GM21576 (cell line): ENCODE results near the gene ADGRG2.

Source experiments
- ATAC-seq: cut with Tn5 transposase; IDR thresholded peaks from one replicate; pipeline ENCODE4 v1.9.1; 2021; ENCODE audit warnings: mild to moderate bottlenecking, moderate library complexity; ENCODE audit not compliant: unreplicated experiment

ADGRG2 gene, protein sequence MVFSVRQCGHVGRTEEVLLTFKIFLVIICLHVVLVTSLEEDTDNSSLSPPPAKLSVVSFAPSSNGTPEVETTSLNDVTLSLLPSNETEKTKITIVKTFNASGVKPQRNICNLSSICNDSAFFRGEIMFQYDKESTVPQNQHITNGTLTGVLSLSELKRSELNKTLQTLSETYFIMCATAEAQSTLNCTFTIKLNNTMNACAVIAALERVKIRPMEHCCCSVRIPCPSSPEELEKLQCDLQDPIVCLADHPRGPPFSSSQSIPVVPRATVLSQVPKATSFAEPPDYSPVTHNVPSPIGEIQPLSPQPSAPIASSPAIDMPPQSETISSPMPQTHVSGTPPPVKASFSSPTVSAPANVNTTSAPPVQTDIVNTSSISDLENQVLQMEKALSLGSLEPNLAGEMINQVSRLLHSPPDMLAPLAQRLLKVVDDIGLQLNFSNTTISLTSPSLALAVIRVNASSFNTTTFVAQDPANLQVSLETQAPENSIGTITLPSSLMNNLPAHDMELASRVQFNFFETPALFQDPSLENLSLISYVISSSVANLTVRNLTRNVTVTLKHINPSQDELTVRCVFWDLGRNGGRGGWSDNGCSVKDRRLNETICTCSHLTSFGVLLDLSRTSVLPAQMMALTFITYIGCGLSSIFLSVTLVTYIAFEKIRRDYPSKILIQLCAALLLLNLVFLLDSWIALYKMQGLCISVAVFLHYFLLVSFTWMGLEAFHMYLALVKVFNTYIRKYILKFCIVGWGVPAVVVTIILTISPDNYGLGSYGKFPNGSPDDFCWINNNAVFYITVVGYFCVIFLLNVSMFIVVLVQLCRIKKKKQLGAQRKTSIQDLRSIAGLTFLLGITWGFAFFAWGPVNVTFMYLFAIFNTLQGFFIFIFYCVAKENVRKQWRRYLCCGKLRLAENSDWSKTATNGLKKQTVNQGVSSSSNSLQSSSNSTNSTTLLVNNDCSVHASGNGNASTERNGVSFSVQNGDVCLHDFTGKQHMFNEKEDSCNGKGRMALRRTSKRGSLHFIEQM

GRCh38 chrX:19121898-19122640 lies at the start of gene ADGRG2:
ADGRG2 (minus strand) TSS chrX:19122468; CDS start chrX:19068834, 53,634 bp downstream.
- no peak for ATAC-seq

GRCh38 chrX:19168609-19169008 lies 46.3 kb upstream of the ADGRG2 start:
- no peak for ATAC-seq

- ATAC-seq, result no peak
Measured at GRCh38 chrX:19162851-19163250, 40.6 kb upstream of the ADGRG2 start.

DNA sequence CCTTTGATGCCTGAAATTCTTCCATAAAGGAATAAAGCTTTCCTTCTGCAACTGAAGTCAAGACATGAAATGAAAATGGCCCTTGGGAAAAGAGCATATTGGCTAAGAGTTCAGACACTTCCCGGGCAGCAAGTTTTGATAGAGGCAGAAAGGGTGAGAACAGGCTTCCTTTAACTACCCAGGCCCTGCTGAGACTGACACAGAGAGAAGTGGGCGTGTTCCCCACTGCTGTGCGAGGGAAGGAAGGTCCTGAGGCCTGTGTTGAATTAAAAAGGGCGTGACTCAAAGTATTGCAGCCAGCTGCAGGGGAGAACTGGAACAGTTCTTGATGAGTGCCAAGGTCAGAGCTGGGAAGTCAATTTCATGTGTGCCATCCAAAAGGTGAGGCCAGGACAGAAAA lies 33.9 kb upstream of the ADGRG2 start:
- no peak for ATAC-seq

DNA sequence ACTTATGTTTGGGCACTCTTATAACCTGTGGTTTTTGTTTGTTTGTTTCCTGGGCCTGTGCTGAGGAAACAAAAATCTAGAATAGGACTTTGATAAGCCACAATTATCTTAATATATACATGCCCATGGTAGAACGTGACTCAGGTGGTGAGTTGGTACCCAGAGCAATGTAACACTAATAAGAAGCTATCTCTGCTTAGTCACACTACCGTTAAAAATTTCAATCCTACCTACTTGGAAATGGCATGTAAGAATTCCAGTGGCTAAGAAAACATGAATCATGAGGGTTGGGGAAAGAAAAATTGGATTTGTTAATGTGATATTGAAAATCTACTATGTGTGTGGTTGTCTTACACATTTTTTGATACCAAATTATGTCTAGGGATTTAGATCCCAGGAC lies 30.5 kb upstream of the ADGRG2 start:
- no peak for ATAC-seq

DNA sequence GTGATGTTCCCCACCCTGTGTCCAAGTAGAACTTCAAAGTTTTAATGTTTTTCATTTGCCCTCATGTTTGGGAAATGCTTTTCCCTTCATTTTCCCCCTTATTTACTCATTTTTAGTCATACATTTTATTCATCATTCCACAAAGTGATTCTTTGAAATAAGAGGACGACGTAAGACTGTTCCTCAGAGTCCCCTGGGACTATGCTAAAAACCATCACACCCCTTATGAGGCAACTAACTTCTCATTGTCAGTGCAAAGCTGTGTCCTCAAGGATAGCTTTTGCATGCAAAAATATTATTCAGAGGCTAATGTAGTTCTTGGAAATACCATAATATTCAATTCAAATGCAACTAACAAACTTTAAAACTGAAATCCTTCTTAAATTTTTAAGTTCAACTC lies 14.8 kb upstream of the ADGRG2 start:
- ATAC-seq, result no peak

DNA sequence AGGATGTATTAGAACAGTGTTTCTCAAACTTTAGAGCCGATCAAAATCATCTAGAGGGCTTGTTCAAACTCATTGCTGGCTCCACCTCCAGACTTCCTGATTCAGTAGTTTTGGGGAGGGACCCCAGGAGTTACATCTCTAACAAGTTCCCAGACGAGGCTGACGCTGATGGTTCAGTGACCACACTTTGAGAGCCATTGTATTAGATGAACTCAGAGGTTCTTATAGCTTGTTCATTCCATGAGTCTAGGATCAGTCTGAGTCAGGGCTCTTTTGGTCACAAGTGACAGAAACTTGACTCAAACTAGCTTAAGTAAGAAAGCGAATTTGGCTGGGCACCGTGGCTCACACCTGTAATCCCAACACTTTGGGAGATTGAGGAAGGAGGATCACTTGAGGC lies 11.5 kb upstream of the ADGRG2 start:
- no peak for ATAC-seq

GRCh38 chrX:19133231-19133630 lies 11.0 kb upstream of the ADGRG2 start:
- ATAC-seq, result no peak

GRCh38 chrX:19130628-19131027 lies 8.4 kb upstream of the ADGRG2 start:
- ATAC-seq, result no peak

GRCh38 chrX:19129694-19130093 lies 7.4 kb upstream of the ADGRG2 start:
- ATAC-seq, result no peak

GRCh38 chrX:19127649-19128168 lies 5.4 kb upstream of the ADGRG2 start:
- no peak for ATAC-seq

GRCh38 chrX:19122641-19123009 lies 357 bp upstream of the ADGRG2 start:
- ATAC-seq, result no peak

DNA sequence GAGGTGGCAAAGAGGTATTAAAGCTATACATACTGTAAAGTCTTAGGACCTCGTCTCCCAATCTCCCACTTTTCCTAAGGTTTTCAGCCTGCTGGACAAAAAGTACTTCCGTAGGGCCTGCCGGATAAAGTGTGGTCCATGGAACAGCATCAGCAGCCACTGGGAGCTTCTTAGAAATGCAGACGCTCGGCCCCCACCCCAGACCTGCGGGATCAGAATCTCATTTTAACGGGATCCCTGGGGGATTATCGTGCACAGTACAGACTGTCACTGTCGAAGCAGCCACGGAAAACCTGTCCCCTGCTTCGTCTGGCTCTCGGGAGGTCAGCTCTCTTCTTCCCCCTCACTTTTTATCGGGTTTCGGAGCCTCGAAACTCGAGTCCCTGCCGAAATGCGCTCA lies 802 bp downstream of the ADGRG2 start:
- ATAC-seq, result no peak

DNA sequence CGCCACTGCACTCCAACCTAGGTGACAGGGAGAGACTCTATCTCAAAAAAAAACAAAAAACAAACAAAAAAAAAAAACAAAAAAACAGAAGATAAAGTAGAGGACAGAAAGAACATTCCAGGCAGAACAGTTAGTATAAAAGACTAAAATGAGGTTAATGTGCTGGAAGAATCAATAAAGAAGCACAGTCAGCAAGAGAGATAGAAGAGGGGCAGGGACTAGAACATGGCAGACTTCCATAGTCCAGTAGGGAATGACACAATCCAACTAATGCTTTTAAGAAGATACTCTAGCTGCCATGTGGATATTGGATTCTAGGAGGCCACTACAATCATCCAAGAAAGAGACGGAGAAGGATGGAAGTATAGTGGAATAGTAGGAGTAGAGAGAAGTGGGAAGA lies 11.6 kb downstream of the ADGRG2 start:
- no peak for ATAC-seq

- no peak for ATAC-seq
Measured at GRCh38 chrX:19107035-19107434, 15.2 kb downstream of the ADGRG2 start.

DNA sequence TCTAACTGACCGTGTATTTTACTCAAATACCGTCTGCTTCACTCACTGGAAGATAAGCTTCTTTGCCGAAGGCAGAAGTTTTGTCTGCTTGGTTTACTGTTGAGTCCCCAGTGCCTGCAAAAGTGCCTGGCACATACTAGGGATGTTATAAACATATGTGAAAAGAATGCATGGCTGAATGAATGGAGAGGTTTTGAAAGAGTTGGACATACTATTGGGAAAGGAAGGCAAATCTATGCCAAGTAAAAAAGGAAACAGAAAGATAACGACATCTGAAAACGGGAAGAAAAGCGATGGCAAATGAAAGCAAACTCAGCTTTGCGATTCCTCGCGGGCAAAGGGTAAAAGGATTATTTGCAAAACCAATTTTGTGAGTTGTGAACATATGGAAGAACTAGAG lies 21.7 kb downstream of the ADGRG2 start:
- ATAC-seq, result no peak

DNA sequence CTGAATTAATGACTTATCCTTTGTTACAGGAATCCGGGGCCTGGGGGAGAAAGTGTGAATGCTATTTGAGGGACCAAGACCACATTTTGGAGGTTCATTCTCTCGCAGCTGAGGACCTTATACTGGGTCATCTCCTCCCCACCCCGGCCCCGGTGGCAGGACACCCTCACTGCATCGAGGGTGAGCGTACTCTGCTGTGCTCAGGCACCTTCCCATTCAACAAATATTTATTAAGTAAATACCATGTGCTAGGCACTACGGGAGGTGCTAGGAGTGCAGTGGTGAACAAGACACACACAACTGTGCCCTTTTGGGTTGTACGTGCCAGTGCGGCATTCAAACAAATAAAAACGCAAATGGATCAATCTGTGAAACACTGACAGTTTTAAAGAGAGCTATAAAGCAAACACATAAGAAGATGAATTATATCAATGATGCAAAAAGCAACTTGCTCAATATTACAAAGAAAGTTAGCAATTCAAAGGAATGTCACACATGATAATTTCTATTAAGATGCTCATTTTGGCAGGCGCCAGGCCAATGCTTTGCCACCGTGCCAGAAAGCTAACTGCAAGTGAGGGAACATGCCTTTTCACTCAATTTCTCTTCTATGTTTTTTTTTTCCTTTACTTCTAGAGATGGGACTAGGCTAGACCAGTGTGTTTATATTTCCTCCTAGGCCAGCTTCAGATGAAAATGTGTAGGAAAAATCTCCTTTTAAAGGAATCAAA lies 24.6 kb downstream of the ADGRG2 start:
- no peak for ATAC-seq

DNA sequence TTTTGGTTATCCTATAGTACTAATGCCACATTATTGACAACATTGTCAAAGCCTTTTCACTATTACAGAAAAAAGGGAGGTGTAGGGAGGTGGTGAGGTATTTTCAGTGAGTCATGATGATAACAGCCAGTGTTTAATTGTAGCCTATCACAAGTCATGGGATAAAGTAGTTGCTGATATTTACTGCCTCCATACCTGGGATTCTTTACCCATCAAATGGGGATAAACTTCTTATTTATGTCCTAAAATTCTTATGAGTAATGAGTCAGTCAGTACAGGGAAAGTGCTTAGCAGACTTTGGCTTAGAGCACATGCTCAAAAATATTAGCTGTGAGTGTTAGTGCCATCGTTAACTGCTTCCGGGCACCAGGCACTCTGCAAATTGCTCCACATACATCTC lies 25.7 kb downstream of the ADGRG2 start:
- ATAC-seq, result no peak

DNA sequence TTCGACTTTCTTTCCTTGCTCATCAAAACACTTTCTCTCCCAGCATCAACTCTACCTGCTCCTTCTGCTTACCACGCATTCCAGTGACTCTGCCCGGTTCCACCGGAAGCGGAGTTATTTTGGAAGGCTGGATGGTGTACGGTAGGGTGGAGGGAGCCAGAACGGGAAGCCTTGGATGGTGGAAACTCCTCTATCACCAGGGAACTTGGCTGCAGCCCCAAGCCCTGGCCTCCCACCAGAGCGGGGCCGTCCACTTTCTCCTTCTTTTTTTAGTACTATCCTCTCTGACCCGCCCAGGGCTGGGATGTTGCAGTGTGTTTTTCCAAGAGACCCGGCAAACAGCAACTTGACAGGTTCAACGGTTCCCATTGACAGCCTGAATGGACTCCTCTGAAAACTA lies 27.6 kb downstream of the ADGRG2 start:
- ATAC-seq, result no peak

DNA sequence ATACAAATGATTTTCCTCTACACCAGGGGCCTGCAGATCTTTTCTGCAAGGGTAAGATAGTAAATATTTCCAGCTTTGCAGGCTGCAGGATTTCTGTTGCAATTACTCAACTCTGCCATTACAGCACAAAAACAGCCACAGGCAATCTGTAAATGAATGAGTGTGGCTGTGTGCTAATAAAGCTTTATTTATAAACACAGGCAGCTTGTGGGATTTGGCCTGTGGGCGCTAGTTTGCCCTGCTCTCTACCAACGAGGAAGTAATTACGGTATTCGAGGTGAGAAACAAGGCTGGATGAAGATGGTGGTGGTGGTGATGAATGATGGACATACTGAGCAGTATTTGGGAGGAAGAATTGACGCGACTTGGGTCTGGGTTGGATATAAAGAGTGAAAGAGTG lies 30.7 kb downstream of the ADGRG2 start:
- no peak for ATAC-seq
